Osteocyte (in vitro differentiated cells): ENCODE results near the gene ASTN1. TPM values are rescaled to one million over a fixed set of nuclear protein-coding genes. Genes with fewer than 3 reads are reported as not detected.

Source experiments
- DNase-seq: peaks from one replicate; pipeline ENCODE4 v3.0.0; 2021; ENCODE audit warnings: mixed read lengths; ENCODE audit not compliant: unreplicated experiment; ENCODE audit errors: extremely low spot score
- H3K27ac Mint-ChIP-seq: one replicate; pipeline ENCODE4 v1.8.0; 2021; ENCODE audit warnings: mild to moderate bottlenecking, mixed read lengths; ENCODE audit not compliant: unreplicated experiment
- H3K27me3 Mint-ChIP-seq: one replicate; pipeline ENCODE4 v1.8.0; 2021; ENCODE audit warnings: mixed read lengths; ENCODE audit not compliant: unreplicated experiment
- H3K36me3 Mint-ChIP-seq: one replicate; pipeline ENCODE4 v1.8.0; 2021; ENCODE audit warnings: mixed read lengths; ENCODE audit not compliant: unreplicated experiment
- H3K4me1 Mint-ChIP-seq: one replicate; pipeline ENCODE4 v1.8.0; 2021; ENCODE audit warnings: mixed read lengths; ENCODE audit not compliant: unreplicated experiment
- H3K4me3 Mint-ChIP-seq: one replicate; pipeline ENCODE4 v1.8.0; 2021; ENCODE audit warnings: mild to moderate bottlenecking, moderate library complexity, mixed read lengths; ENCODE audit not compliant: unreplicated experiment
- H3K9me3 Mint-ChIP-seq: one replicate; pipeline ENCODE4 v1.8.0; 2021; ENCODE audit warnings: mixed read lengths; ENCODE audit not compliant: unreplicated experiment
- CTCF ChIP-seq: fragments of 200-600 bp; sonication (generic); IDR thresholded peaks from 2 replicates; pipeline ENCODE4 v1.5.0; 2021; ENCODE audit warnings: antibody characterized with exemption, mild to moderate bottlenecking, moderate library complexity
- total RNA-seq: library from RNA; stranded (reverse); gene quantifications from 2 replicates; pipeline ENCODE4 v1.2.1, GENCODE V29; 2021

ASTN1 gene
- total RNA-seq, 1 donor from 2014 or later, result not detected

GRCh38 chr1:176854121-176854520 lies 310.4 kb downstream of the ASTN1 start:
- DNase-seq, result no peak
- TF ChIP-seq CTCF, result no peak
- H3K27ac Mint-ChIP-seq, result no peak overlapping the region
- H3K9me3 Mint-ChIP-seq, result no peaks in the 10 kb centered on the region
- no peaks in the 10 kb centered on the region for H3K4me1 Mint-ChIP-seq
- H3K4me3 Mint-ChIP-seq, result no peak overlapping the region
- no peaks in the 10 kb centered on the region for H3K27me3 Mint-ChIP-seq
- H3K36me3 Mint-ChIP-seq, result no peaks in the 10 kb centered on the region

GRCh38 chr1:176853503-176853902 lies 311.0 kb downstream of the ASTN1 start:
- H3K9me3 Mint-ChIP-seq, result no peaks in the 10 kb centered on the region
- no peaks in the 10 kb centered on the region for H3K27me3 Mint-ChIP-seq
- no peak overlapping the region for H3K4me3 Mint-ChIP-seq
- no peak for TF ChIP-seq CTCF
- DNase-seq, result no peak
- no peaks in the 10 kb centered on the region for H3K4me1 Mint-ChIP-seq
- H3K36me3 Mint-ChIP-seq, result no peaks in the 10 kb centered on the region
- H3K27ac Mint-ChIP-seq, result no peak overlapping the region

- H3K4me3 Mint-ChIP-seq, result no peak overlapping the region
- H3K4me1 Mint-ChIP-seq, result no peaks in the 10 kb centered on the region
- no peaks in the 10 kb centered on the region for H3K27me3 Mint-ChIP-seq
- no peak for TF ChIP-seq CTCF
- no peaks in the 10 kb centered on the region for H3K9me3 Mint-ChIP-seq
- no peaks in the 10 kb centered on the region for H3K36me3 Mint-ChIP-seq
- no peak for DNase-seq
- H3K27ac Mint-ChIP-seq, result no peak overlapping the region
Observed at GRCh38 chr1:176852124-176852523, 312.4 kb downstream of the ASTN1 start.

GRCh38 chr1:176850871-176851270 lies 313.6 kb downstream of the ASTN1 start:
- no peak overlapping the region for H3K27ac Mint-ChIP-seq
- no peaks in the 10 kb centered on the region for H3K36me3 Mint-ChIP-seq
- no peaks in the 10 kb centered on the region for H3K27me3 Mint-ChIP-seq
- no peak for DNase-seq
- H3K9me3 Mint-ChIP-seq, result no peaks in the 10 kb centered on the region
- H3K4me1 Mint-ChIP-seq, result no peaks in the 10 kb centered on the region
- TF ChIP-seq CTCF, result no peak
- no peak overlapping the region for H3K4me3 Mint-ChIP-seq

GRCh38 chr1:176849281-176849680 lies 315.2 kb downstream of the ASTN1 start:
- H3K27ac Mint-ChIP-seq, result no peak overlapping the region
- no peaks in the 10 kb centered on the region for H3K27me3 Mint-ChIP-seq
- TF ChIP-seq CTCF, result no peak
- H3K4me3 Mint-ChIP-seq, result no peak overlapping the region
- H3K36me3 Mint-ChIP-seq, result no peaks in the 10 kb centered on the region
- no peaks in the 10 kb centered on the region for H3K9me3 Mint-ChIP-seq
- no peak for DNase-seq
- H3K4me1 Mint-ChIP-seq, result no peaks in the 10 kb centered on the region
